GM18519 (cell line): ENCODE measurements around the gene PERM1.

Source experiments
- ATAC-seq: cut with Tn5 transposase; IDR thresholded peaks from one replicate; pipeline ENCODE4 v1.9.1; 2021; ENCODE audit warnings: mild to moderate bottlenecking, moderate library complexity; ENCODE audit not compliant: unreplicated experiment, low FRiP score

The PERM1 gene

DNA sequence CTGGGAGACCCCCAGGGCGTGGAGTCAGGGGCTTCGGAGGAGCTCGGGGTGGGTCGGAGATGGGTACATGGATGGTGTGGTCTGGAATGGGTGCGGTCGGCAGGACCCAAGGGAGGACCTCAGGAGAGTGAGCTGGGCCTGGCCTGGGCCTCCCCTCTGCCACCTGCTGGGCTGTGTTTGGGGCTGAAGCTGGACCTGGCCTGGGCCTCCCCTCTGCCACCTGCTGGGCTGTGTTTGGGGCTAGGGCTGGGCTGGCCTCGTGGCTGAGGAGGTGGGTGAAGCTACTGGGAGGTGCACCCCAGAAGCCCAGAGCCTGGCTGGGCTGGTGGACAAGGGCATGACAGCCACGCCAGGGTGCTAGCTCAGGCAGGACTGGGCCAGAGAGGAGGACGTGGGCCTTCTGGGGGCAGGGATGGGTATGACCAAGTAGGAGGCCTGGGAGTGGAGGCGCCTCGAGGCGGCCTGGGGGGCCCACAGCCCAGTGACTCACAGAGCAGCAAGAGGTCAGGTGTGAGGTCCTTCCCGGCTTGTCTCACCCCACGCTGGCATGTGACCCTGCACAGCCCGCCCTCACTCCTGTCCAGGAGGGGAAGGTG is 43.7 kb downstream of the PERM1 start:
- ATAC-seq, result no peak

DNA sequence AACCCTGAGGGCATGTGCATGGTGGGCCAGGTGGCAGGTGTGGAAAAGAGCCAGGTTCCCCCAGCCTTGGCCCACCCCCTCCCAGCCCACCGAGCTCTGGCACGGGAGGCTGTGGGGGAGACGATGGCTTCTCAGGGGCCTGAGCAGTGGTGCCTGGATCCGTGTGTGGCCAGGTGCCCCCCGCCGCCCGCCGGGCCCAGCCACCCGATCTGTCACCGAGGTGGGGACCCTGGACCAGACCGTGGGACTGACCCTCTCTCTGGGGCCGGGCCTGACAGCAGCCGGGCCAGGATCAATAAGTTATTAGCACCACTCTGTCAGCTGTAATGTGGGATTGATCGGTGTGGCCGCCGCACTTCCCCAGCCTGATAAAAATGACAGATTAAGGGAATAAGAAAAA is 44.4 kb downstream of the PERM1 start:
- ATAC-seq, result no peak

DNA sequence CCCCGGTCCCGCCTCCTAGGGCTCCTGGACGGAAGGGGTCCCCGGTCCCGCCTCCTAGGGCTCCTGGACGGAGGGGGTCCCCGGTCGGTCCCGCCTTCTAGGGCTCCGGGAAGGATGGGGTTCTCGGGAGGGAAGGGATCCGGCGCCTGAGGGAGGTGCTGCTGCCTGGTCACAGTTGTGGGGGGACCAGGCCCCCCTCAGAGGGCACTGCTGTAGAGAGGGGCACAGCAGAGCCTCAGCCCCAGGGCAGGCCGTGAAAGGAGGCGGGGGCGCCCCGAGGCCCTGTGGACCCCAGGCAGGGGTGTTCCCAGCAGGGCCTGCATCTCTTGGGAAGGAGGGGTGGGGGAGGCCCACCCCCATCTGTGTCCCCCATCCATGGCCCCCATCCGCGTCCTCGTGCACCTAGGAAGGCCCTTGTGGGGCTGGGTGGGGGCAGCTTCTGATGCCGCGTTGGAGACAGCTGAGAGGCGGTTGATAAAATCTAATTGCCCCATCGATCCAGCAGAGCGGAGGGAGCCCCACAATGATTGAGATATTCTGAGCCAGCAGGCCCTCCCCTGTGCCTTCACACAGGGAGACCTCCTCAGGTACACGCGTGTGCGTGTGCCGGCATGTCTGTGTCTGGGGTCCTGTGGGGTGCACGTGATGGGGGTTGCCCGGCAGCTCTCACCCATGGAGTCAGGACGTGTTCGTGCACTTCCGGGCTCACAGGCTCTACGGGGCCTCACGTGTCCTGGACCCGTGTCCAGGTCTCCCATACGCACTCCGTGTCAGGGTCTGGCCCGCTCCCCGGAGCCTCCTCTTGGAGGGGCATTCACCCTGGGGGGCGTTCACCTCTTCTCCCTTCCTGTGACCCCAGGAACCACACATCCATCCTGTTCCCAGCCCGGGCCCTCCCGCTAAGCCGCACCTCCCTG is 45.3 kb downstream of the PERM1 start:
- ATAC-seq, result no peak

DNA sequence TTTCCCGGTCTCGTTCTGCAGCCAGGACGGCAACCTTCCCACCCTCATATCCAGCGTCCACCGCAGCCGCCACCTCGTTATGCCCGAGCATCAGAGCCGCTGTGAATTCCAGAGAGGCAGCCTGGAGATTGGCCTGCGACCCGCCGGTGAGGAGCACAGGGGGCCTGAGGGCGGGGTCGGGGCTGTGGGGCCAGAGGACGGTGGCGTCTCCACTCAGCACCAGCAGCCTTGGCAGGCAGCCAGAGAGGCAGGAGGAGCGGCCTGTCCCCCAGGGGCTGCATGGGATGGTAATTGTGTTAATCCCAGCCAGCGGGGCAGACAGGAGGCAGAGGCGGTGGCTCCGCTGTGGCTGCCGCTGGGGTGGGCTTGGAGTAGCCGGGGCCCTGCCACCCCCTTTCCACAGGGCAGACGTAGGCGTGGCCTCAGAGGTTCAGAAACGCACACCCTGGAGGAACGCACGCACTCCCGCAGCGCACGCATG is 46.1 kb downstream of the PERM1 start:
- no peak for ATAC-seq

DNA sequence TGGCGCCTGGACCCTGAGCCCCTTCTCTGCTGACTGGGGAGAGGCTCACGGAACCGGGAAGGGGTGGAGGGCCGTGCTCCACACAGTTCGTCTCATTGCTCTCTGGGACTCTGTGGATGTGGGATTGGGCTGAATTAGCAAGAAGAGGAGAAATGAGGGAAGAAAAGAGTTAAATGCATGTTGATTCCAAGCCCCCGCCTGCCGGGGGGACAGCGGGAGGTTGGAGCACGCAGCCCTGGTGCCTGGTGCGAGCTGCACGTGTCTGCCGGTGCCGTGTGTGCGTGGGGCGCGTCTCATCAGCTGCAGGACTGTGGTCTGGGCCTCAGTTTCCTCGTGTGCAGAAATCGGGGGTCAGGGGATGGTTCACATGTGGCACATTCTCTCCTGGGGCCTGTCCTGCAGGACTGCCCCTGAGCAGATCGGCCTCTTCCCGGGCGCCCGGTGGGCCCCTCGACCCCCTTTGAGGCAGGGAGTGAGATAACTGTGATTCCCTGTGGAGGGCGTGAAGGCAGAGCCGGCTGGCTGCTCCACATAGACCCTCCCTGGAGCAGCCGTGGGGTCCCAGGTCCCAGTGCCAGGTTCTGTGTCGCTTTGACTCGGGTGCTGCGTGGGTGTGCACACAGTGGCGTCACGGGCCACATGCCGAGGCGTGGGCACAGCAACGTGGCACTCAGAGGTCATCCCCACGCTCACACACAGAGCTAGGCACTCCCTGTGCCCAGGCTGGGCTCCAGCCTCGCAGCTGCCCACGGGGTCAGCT is 46.7 kb downstream of the PERM1 start:
- no peak for ATAC-seq

DNA sequence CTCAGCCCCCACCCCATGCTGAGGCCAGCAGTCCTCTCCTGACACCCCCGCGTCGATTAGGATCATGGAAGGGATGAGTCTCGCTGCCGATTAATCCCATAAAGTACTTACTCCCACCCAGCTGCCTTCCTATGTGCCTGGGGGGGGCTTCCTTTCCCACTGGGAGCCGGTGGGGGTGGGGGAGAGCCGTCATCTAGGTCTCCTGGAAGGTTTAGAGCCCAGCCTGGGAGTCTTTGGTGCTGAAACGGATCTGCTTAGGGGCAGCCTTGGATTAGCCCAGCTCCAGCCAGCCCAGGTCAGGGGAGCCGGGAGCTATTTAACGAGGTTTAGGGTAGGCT is 48.3 kb downstream of the PERM1 start:
- ATAC-seq, result no peak

DNA sequence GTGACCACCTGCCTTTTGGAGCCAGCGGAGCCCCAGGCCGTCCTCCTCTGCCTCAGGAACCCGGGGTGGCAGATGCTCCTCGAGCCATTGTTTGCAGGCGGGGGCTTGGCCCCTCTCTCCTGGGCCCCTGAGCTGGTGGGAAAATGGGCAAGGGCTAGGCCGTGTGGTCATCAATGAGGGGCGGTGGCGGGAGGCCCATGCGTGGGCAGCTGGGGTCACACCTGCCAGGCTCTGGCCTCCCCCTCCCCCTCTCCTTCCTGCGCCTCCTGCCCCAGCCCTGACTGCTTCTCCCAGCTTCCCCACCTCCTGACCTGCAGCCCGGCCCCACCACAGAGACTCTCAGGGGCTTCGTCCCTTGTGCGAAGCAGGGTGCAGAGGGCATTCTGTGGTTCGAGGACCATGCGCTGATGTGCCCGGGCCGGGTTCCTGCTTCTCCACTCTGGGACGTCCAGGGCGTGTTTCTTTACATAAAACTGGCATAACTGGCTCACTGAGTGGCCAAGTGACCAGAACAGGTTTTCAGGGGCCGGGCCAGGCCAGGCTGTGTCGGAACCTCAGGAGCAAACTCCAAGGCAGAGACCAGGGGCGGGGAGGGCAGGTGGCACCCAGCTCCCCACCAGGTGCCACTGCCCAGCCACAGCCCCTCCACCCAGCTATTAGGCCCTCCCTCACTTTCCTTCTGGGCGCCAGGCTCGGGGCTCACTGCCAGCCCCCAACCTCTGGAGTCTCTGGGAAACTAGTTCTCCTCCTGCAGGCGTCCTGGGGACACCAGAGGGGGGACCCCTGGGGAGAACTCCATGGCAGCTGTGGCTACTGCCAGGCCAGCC is 48.9 kb downstream of the PERM1 start:
- ATAC-seq, result no peak

DNA sequence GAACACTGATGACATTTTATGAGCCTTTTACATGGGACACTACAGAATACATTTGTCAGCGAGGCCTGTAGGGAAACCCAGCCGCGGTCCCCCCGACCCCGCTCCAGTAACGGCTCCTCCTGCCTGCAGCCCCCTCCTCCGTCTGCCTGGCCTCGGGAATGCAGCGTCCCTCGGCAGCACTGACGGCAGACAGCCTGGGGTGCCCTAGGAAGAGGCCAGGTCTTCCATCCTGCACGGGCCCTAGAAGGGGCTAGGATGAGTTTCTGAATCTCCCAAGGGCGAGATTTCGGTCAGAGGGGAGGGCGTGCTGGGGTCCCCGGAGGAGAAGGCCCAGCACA is 49.8 kb downstream of the PERM1 start:
- ATAC-seq, result no peak

DNA sequence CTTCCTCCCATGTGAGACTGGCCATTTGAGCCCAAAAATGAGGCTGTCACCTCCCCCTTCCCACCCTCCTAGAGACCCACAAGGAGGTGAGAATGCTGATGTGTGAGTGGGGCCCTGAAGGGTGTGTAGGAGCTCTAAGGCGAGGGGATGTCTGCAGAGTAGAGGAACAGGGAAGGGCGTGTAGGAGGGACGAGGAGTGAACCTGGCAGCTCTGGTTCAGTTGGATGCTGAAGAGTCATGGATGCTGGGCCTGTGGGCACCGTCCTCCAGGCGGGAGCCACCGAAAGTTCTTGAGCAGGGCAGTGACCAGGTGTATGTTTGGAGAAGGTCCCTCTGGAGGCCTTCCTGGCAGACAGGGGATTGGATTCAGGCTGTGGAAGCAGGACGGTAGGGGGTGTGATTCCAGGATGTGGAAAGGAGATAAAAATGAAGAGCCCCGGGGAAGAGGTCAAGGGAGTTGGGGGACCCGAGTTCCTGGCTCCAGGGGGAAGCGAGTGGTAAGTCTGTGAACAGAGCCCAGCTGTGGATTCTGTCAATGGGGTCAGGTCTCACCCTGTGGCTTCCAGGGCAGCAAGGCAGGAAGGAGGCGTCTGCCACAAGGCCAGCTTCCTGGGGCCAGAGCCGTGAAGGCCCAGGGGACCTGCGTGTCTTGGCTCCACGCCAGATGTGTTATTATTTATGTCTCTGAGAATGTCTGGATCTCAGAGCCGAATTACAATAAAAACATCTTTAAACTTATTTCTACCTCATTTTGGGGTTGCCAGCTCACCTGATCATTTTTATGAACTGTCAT is 50.3 kb downstream of the PERM1 start:
- ATAC-seq, result no peak

DNA sequence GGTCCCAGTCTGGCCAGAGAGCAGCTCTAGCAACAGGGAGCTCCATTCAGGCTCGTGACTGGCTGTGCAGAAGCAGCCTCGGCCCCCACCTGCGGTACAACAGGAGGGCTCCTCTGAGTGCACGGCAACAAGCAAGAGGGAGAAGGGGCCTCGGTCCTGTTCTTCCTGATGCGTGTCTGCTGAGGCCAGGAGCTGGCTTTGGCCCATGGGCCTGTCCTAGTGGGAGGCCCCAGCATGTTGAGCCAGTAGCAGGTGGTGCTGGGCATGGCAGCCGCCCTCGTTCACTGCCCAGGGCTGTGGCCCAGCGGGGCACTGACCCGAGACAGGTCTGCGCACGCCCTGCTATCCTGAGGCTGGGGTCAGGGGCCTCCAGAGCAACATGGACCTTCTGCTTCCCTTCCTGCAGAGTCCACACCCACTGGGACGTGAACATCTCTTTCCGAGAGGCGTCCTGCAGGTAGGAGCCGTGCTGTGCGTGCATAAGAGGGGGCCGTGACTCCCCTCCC is 51.2 kb downstream of the PERM1 start:
- no peak for ATAC-seq

DNA sequence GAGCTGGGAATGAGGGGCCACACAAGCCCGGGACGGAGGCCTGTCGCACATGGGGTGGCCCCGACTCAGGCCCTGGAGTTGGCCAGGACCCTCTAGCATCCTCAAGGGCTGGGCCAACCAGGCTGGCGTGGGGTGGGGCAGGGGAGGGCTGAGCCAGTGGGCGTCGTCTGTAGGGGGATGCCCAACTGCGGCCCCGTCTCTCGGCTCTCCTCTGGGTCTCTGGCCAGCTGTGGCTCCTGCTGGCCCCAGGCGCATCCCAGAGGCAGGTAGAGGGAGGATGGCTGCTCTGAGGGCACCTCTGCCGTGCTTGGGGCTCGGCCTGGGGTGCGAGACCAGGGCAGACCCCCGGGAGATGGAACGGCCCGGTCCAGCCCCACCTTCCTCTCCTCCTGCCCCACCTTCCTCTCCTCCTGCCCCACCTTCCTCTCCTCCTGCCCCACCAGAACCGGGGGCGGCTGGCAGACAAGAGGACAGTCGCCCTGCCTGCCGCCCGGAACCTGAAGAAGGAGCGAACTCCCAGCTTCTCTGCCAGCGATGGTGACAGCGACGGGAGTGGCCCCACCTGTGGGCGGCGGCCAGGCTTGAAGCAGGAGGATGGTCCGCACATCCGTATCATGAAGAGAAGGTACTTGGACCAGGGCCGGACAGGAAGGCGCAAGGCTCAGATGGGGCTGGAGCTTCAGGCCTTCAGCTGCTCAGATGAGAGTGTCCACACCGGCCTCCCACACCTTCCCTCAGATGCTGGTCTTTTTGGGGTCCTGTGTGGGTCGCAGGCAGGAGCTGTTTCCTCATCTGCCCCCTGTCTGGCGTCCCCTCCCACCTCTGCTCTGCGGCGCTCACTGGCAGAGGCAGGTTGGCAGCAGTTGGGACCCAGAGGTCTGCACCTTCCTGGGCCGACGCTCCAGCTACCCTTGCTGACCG is 51.9 kb downstream of the PERM1 start:
- no peak for ATAC-seq

DNA sequence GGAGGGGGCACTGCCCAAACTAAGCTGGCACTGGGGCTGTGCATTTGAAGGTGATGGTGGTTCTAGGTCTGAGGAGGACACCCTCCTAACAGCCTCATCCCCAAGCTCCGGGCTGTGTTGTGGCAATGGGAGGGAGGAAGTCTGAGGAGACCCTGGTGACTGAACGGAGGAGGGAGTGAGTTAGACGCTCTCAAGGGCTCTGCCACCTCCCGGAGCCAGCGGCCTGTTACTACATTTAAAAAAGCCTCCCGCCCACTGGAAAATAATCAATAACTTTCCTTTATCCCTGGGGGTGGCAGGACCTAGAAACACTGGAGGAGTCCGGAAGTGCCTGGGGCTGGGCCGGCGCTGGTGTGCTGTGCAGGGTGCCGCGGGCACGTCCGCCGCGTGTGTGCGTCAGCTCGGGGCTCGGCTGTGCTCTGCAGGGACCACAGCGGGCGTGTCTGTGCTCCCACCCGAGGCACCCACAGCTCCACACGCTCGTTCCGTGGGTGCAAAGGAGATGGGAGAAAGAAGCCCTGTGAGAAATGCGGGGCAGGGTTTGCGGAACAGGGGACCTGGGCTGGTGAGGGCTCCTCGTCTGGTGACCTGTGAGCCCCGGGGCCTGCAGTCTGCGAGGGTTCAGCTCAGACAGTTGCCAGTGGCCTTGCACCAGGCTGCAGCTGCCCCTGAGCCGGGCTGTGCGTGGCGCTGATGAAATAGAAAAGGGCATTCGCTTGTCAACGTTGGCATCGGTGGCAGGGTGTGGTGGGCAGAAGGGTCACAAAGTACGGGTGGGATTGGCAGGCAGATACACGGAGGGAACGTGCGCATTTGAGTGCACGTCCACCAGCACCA is 52.9 kb downstream of the PERM1 start:
- ATAC-seq, result no peak

DNA sequence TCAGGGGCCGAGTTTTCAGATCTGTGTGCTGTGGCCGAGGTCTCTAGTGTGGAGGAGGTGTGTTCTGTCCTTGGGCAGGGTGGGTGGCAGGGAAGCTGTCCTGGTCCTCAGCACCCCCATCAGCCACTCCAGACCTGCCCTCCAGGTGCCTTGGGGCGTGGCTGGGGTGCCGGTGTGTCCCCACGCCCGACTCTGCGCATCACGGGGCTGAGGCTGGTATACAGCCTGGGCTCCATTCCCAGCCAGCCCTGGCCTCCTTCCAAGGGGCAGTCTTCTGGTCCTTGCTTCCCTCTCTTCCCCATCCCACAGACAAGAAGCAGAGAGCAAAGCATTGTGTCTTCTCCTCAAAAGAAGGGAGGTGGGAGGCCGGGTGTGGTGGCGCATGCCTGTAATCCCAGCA is 54.1 kb downstream of the PERM1 start:
- ATAC-seq, result no peak

DNA sequence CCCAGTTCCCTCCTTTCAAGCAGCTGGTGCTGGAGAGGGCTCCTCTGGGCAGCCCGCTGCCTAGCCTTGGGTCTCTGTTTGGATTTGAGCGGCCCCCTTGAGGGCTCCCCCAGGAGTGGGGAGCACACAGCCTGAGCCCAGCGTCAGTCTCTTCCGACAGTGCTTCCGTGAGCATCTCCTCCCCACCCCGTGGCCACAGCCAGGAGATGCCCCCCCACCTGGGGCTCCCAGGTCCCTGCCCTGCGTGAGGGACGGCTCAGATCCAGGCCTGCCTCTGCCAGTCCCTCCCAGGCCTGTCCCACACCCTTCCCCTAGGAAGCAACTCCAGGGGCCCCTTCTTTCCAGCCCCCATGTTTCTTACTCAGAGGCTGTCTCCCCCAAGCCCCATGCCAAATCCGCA is 54.7 kb downstream of the PERM1 start:
- no peak for ATAC-seq

DNA sequence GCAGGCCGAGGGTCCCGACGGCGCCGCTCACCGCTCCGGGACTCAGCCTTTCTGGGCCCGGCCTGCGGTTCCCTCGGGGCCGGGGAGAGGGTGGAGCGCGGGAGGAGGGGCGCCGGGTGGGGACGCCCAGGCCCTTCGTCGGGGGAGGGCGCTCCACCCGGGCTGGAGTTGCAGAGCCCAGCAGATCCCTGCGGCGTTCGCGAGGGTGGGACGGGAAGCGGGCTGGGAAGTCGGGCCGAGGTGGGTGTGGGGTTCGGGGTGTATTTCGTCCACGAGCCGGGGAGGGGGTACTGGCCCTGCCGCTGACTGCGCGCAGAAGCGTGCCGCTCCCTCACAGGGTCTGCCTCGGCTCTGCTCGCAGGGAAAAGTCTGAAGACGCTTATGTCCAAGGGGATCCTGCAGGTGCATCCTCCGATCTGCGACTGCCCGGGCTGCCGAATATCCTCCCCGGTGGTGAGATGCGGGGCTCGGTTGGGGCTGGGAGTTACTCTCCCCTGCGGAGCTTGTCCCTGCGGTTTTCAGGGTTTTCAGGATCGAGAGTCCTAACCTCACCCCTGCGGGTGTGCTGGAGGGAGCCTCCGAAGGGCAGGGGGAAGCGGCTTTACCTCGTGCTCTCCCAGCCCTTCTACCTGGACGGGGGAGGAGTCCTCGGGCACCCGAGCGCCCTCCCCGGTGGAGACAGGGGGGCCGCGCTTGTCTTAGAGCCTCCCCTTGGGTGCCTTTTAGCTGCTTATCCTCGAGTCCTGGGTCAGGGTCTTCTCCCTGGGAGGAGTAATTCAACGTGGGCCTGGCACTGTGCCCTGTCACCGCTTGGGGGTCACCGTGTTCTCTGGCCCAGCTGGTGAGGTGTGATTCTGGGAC is 56.1 kb downstream of the PERM1 start:
- ATAC-seq, result no peak
